HL-60/S4 (cell line): Measurements from ENCODE around the gene ULK4.

ENCODE experiments used
- in situ Hi-C: fragments of 300-500 bp; cut with MboI; formaldehyde crosslinking; loops from 2 replicates; pipeline ENCODE4 v1.14.3; 2022; ENCODE audit warnings: low sequenced_read_pairs

The ULK4 gene

GRCh38 chr3:41208507-41209220, 753.2 kb downstream of the ULK4 start:
- in situ Hi-C loops, result no loop called here

- in situ Hi-C loops, result no loop called here
These were observed 754.5 kb downstream of the ULK4 start for GRCh38 chr3:41207355-41207754.

GRCh38 chr3:41205591-41205990, 756.3 kb downstream of the ULK4 start:
- in situ Hi-C loops, result no loop called here

GRCh38 chr3:41204369-41204768, 757.5 kb downstream of the ULK4 start:
- in situ Hi-C loops, result no loop called here

GRCh38 chr3:41202834-41203345, 759.0 kb downstream of the ULK4 start:
- in situ Hi-C loops, result no loop called here

GRCh38 chr3:41202075-41202833, 759.6 kb downstream of the ULK4 start:
- in situ Hi-C loops, result no loop called here

- in situ Hi-C loops, result no loop called here
These were observed 761.3 kb downstream of the ULK4 start for GRCh38 chr3:41200669-41201021.

- in situ Hi-C loops, result no loop called here
These were observed 761.8 kb downstream of the ULK4 start for GRCh38 chr3:41199866-41200668.

GRCh38 chr3:41198950-41199865, 762.7 kb downstream of the ULK4 start, which contains the start of gene CTNNB1:
TSS of gene CTNNB1 (plus strand) at chr3:41199505. CDS start at chr3:41224069, 24,564 bp downstream.
- in situ Hi-C loops, result no loop called here

GRCh38 chr3:41198526-41198925, 763.4 kb downstream of the ULK4 start:
- in situ Hi-C loops, result no loop called here

GRCh38 chr3:41198046-41198445, 763.9 kb downstream of the ULK4 start:
- in situ Hi-C loops, result no loop called here
